ENCODE results near the gene PMEPA1.

DNA sequence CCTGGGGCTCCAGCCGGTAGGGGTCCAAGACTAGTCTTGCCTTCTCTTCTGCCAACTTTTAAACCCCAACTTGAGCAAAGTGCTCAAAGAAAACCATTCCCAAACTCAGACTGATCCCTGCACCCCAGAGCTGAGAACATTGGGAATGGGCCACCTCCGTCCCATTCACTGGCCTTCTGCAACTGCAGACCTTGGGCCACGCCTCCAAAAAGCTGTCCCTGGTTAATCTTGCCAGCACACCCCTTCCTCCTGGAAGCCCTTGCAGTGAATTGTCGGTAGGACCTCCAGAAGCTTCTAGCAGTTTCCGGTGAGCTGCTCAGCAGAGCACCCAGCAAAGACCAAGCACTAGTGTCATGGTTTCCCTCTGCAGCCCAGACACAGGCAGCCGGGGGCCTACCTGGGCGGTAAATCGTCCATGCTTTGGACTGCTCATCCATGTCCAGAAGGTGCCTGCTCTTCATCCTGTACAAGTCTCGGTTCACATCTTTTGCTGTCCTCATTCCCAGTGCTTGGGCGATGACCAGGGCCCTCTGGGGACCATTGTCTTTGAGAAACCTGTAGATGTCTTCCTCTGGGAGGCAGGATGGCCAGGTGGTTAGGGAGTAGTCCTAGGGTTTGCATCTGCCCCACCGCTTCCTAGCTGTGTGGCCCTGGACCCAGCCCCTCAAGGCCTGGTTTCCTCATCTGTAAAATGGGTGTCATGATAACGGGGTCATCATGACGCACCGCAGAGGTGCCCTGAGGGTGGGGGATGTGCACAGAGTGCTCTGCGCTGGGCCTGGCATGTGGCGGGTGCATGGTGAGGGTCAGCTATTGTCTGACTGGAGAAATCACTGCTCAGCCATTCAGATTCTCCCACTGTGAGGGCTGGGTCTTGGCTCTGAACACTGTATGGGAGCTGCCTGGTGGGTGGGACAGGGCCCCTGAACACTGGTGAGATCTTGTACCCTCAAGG is 95.0 kb downstream of the PMEPA1 start:
- TF ChIP-seq, protein P1, sequence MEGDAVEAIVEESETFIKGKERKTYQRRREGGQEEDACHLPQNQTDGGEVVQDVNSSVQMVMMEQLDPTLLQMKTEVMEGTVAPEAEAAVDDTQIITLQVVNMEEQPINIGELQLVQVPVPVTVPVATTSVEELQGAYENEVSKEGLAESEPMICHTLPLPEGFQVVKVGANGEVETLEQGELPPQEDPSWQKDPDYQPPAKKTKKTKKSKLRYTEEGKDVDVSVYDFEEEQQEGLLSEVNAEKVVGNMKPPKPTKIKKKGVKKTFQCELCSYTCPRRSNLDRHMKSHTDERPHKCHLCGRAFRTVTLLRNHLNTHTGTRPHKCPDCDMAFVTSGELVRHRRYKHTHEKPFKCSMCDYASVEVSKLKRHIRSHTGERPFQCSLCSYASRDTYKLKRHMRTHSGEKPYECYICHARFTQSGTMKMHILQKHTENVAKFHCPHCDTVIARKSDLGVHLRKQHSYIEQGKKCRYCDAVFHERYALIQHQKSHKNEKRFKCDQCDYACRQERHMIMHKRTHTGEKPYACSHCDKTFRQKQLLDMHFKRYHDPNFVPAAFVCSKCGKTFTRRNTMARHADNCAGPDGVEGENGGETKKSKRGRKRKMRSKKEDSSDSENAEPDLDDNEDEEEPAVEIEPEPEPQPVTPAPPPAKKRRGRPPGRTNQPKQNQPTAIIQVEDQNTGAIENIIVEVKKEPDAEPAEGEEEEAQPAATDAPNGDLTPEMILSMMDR (IDR thresholded peaks at IDR 0.05 in 2 of 3, conservative IDR thresholded peaks at IDR 0.05 in 1 of 3; ENCODE audit: control insufficient read depth in 2 of 3, extremely low read depth in 1 of 3, insufficient read depth in 1 of 3, low read depth in 3 of 3, low read length in 3 of 3): no peak
- no peak for TF ChIP-seq FOXM1 (IDR thresholded peaks at IDR 0.05; ENCODE audit: low read depth, low read length)
- TF ChIP-seq YY1 (IDR thresholded peaks at IDR 0.05; ENCODE audit: low read depth, low read length): no peak
- TF ChIP-seq, protein P2, sequence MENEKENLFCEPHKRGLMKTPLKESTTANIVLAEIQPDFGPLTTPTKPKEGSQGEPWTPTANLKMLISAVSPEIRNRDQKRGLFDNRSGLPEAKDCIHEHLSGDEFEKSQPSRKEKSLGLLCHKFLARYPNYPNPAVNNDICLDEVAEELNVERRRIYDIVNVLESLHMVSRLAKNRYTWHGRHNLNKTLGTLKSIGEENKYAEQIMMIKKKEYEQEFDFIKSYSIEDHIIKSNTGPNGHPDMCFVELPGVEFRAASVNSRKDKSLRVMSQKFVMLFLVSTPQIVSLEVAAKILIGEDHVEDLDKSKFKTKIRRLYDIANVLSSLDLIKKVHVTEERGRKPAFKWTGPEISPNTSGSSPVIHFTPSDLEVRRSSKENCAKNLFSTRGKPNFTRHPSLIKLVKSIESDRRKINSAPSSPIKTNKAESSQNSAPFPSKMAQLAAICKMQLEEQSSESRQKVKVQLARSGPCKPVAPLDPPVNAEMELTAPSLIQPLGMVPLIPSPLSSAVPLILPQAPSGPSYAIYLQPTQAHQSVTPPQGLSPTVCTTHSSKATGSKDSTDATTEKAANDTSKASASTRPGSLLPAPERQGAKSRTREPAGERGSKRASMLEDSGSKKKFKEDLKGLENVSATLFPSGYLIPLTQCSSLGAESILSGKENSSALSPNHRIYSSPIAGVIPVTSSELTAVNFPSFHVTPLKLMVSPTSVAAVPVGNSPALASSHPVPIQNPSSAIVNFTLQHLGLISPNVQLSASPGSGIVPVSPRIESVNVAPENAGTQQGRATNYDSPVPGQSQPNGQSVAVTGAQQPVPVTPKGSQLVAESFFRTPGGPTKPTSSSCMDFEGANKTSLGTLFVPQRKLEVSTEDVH (IDR thresholded peaks at IDR 0.05; ENCODE audit: low read depth, partially characterized antibody): no peak
- TF ChIP-seq POLR2A (IDR thresholded peaks at IDR 0.05; ENCODE audit: low read depth, low read length): no peak
- TF ChIP-seq POLR2AphosphoS5 (IDR thresholded peaks at IDR 0.05; ENCODE audit: low read length): no peak
- no peak for TF ChIP-seq ZNF24 (IDR thresholded peaks at IDR 0.05)
- TF ChIP-seq ZNF384 (IDR thresholded peaks at IDR 0.05; ENCODE audit: borderline replicate concordance, low read depth, low read length): no peak
- TF ChIP-seq, protein P3, sequence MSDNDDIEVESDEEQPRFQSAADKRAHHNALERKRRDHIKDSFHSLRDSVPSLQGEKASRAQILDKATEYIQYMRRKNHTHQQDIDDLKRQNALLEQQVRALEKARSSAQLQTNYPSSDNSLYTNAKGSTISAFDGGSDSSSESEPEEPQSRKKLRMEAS (IDR thresholded peaks at IDR 0.05; ENCODE audit: low read depth, low read length): no peak
- no peak for TF ChIP-seq EP300 (IDR thresholded peaks at IDR 0.05; ENCODE audit: borderline replicate concordance in 1 of 2, control insufficient read depth in 1 of 2, low read depth in 2 of 2, low read length in 2 of 2)
